Measurements from ENCODE around the gene TSC22D4.
"Not testable (repeated sequence)": the region's sequence is repeated elsewhere in the genome, so short reads cannot be mapped to it uniquely, and the experiment has no call there.

The TSC22D4 gene

DNA sequence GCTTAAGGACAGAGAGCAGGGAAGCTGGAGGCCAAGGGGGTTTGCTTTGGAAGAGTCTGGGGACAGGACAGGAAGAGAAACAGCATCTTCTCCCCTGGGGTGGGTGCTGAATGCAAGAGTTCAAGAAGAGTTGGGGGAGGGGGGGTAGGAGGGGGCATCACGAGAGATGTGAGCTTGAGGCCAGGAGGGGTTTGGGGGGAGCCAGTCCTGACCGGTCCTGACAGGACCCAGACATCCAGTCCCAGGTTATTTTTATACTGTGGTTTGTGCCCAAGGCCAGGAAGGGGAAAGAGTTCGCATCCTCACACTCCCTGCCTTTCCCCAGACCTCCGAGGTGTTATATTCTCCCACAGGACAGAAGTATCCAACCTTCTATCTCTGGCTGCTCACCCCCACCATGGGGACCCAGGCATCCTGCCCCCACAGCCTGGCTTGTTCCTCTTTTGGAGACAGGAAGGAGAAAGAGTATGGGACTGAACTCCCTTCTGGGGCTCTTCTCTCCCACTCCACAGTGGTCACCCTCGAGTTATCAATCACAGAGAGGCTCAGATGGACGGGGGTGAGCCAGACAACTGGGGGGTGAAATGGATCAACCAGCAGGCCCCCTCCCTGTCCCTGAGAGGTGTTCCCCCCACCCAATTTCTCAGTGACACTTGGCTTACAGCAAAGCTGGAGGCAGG lies 2.8 kb downstream of the TSC22D4 start:
- FAIRE-seq (no peak), DNase-seq (ENCODE audit: extremely low spot score, insufficient read length, low read depth) (no peak)

DNA sequence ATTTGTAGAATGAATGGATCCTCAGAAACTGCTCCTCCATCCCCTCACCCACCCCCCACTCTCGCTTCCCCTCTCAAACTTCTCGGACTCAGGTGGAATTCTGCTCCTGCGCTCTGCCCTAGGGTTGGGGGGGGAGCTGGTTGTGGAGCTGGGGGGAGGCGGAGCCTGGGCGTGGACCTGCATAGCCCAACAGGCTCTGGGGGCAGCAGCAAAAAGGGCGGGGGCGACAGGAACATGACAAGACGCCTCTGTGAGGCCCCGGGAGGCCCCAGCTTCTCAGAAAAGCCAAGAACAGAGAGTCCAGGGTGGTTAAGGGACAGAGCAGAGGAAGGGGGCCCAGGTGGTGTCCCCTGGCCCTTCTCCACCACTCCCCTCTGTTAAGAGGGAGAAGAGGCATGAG lies 3.5 kb downstream of the TSC22D4 start:
- DNase-seq (ENCODE audit: extremely low spot score, insufficient read length, low read depth) (no peak), FAIRE-seq (no peak)

DNA sequence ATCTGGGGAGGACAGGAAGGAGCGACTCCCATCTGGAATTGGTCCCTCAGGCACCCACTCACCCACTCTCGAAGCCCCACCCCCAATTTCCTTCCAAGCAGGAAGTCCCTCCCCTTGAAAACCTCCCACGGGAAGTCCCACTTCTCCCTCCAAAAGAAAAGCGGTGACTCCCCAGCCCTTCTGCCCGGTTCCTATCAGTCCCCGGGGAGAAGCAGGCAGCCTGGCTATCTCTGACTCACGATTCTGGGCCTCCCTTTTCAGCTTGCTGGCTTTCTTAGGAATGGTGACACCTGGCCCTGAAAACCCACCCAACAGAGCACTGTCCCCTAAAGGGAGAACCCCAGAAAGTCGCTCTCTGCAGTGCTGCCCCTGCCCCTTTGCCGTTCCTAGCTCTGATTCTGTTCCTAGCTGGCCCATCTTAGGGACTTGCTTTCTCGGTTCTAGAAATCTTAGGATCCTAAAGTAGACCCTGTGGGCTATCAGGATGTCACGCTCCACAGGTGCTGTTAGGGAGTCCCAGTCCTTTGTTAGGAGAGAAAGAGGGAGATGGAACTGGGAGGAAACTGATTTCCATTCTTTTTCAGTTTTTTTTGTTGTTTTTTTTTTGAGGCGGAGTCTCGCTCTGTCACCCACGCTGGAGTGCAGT lies 6.0 kb downstream of the TSC22D4 start:
- DNase-seq (ENCODE audit: extremely low spot score, insufficient read length, low read depth) (no peak), FAIRE-seq (no peak)

DNA sequence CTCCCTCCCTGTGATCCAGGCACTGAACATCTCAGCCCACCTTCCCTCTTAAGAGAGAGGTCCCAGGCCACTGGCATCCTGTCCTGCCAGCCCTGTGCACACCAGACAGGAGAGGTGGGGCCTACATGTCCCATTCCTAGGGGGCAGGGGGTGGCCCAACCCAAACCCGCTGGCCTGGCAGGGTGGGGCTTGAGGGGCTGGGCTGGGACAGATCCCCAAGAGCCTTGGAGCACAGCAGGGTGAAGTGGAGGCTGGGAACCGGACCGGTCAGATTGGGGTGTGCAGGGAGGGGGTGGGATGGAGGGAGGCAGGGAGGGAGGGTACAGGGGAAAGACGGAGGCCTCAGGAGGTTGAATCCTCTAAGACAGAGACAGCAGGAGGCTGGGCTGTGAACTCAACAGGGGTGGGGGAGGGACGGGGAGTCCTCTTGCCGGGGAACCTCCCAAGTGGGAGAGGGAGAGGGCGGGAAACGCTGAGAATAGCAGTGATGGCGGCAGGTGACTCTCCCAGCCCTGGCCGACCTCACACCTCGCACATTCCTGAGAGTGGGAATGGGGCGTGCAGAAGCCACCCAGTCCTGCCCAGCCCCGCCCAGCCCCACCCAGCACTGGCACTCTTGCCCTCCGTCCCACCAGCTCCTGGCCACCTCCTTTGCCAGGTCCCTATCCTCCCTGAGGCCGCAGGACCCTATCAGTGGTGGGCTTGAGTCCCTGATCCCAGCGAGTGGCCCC lies 6.7 kb downstream of the TSC22D4 start:
- FAIRE-seq: no peak
- DNase-seq (ENCODE audit: extremely low spot score, insufficient read length, low read depth): no peak

DNA sequence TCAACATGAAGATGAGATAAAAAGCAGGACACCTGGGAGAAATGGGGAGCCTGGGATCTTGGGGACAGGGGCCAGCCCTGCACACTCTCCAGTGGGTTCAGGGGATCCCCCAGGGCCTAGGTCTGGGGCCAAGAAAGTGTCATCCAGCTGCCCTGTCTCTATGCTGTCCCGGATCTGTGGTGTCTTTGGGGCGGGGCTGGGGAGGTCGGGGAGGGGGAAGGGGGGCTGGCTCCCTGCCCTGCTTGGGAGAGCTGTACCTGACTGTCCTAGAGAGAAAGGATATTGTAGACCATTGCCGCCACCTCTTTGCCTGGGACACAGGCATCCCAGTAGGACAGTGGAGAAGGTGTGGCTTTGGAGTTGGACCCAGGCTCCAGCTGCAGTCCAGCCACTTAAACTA lies 8.0 kb downstream of the TSC22D4 start:
- DNase-seq (ENCODE audit: extremely low spot score, insufficient read length, low read depth): no peak
- FAIRE-seq: no peak

DNA sequence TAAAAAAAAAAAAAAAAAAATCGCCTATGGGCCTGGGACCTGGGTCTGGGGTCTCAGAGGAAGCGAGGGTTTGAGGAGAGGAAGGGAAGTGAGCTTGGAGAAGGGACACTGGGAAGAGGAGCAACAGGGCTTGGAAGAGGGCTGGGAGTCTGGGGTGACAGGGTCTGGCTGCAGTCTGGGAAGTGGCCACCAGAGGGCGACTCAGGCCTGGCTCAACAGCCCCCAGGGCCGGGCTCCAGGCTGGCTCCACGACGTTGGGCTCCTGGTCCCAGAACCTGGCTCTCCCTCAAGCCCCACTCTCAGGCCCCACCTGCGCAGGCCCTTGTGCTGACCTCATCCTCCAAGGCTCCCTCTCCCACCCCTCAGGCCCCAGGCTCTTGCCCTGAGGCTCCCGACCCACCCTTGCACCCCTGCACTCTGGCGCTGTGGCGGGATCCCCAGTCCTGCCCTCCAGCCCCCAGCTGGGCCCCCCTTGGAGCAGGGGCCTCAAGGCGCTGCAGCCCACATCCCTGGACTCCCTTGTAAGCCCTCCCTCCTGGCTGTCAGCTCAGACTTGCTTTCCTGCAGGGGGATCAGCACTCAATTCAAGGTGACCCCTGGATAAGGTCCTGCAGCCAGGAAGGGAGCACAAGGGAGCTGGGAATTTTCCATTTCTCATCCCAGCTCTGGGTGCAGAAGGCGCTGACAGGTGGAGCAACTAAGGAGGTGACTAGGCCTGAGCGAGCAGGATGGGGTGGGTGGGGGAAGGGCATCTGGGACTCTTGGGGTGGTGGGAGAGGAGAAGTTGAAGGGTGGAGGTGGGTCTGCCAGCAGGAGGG lies 9.6 kb downstream of the TSC22D4 start:
- DNase-seq (ENCODE audit: extremely low spot score, insufficient read length, low read depth) (peak; percentile 79), FAIRE-seq (peak; percentile 79)

DNA sequence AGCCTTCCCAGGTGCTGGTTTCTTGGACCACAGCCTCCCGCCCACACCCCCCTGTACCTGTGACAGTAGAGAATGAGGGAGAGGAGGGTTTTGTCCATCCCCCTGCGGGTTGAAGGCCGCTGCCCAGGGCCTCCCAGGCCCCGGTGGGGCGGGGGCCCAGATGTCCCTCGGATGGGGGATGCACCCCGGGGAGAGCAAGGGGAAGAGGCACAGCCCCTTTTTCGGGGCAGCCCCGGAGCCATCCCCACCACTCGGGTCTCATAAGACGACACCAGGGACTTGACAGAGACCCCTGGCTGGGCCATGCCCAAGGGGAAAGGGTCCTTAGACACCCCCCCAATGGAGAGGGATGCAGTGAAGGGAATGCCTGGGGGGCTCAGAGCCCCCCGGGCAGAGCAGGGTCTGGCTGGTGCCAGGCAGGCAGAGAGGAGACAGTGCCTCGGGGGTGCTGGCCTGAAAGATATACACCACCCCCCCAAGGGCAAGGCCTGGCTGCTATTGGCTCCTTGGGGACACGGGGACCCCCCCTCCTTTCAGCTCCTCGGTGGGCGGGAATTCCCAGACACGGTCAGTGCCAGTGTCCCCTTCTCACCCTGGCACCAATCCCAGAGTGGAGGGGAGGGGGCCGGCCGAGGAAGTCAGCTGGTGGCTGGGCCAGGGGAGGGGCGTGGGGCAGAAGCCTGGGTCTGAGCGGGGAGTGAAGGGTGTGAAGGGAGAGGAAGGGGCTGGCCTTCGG lies 11.2 kb downstream of the TSC22D4 start:
- DNase-seq (ENCODE audit: extremely low spot score, insufficient read length, low read depth): no peak
- no peak for FAIRE-seq

DNA sequence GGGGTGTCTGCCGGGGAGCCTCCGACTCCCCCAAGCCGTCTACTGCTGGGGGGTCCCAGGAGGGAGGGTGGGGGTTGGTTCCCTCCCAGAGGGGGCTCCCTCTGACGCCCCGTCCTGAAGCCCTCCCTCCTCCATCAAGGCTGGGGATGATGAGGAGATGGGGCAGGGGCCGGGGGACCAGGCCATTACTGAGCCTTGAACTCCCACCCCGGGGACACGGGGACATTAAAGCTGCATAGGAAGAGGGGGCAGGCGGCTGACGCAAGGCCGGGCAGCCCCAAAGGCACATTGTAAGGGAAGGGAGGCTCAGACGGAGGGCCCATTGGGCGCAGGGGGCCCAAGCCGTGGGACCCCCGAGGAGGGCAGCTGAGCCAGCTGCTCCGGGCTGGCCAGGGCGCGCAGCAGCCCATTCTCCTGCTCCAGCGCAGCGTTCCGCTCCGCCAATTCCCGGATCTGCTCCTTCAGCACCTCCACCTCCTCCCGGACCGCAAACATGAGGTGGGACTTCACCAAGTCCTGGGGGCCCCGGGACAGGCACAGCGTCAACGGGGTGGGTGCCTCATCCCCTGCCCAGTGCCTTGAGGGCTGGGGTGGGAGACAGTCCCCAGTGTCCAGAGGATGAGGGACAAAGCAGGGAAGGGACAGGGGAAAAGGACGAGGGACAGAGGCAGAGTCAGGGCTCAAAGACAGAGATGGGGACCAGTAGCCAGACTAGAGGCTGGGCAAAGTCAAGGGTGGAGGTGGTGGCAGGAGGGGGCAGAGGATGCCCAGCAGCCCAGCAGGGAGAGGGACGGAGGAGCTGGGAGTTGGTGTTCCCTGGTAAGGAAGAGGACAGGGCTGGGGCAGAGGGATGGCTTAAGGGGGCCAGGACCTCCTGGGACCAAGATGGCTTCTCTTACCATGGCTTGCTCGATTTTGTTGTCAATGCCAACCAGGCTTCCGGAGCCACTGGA lies 12.1 kb downstream of the TSC22D4 start:
- FAIRE-seq (no peak), DNase-seq (ENCODE audit: extremely low spot score, insufficient read length, low read depth) (no peak)

DNA sequence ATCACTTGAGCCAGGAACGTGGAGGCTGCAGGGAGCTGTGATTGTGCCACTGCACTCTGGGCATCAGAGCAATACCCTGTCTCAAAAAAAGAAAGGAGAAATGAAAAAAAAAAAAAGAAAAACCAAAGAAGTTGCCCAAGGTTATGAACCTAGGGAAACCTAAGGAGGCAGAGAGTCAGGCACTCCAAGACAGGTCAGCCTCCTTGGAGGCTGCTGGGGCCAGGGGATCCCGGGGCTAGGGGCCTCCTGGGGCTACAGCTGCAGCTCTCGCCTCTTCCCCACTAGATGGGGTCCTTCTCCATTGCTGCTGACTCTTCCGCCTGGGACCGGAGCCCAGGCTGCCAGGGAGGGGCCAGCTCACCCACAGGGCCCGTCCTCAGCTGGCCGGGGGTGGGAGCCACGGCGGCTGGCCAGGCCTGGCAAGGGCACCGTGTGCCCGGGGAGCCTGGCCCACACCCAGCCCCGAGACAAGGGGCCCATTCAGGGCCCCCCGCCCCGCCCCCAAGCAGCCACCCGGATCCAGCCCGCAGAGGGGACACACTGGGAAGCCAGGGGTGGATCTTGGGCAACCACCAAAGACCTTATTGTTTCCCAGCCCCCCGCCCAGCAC lies 13.2 kb downstream of the TSC22D4 start:
- FAIRE-seq: no peak
- DNase-seq (ENCODE audit: extremely low spot score, insufficient read length, low read depth): no peak

DNA sequence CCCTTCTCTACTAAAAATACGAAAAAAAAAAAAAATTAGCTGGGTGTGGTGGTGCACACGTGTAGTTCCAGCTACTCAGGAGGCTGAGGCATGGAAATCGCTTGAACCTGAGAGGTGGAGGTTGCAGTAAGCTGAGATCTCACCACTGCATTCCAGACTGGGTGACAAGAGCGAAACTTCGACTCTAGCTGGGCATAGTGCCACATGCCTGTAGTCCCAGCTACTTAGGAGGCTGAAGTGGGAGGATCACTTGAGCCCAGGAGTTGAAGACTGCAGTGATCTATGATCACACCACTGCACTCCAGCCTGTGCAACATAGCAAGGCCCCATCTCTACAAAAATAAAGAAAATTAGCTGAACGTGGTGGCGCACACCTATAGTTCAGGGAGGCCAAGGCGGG lies 13.7 kb downstream of the TSC22D4 start:
- DNase-seq (ENCODE audit: extremely low spot score, insufficient read length, low read depth) (no peak), FAIRE-seq (no peak)

DNA sequence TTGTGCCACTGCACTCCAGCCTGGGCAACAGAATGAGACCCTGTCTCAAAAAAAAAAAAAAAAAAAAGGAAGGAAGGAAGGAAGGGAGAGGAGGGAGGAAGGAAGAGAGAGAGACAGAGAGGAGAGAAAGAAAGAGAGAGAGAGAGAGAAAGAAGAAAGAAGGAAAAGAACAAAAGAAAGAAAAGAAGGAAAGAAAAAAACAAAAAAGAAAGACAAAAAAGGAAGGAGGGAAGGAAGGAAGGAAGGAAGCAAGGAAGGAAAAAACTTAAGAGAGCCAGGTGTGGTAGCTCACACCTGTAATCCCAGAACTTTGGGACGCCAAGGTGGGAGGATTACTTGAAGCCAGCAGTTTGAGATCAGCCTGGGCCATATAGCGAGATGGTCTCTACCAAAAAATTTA lies 14.2 kb downstream of the TSC22D4 start:
- DNase-seq (ENCODE audit: extremely low spot score, insufficient read length, low read depth) (no peak), FAIRE-seq (no peak)

DNA sequence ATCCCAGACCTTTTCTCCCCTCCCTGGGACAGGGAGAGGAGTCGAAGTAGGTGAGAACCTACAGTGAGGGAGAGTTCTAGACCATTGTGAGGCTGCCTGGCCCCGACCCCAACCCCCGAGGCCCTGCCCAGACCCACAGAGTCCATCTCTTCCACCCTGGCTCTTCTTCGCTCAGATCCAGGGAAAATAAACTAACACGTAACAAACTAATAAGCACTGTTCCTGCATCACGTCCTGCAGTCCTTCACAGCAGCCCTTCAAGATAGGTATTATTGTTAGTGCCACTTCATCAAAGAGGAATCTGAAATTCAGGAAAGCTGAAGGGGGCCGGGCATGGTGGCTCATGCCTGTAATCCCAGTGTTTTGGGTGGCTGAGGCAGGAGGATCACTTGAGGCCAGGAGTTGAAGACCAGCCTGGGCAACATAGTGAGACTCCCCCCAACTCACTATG lies 14.8 kb downstream of the TSC22D4 start, which contains the start of gene SPACDR:
Gene SPACDR, minus strand, starts transcription at position 51 of the 451 bp plus-strand sequence. CDS start 235 bp downstream, outside the sequence.
- DNase-seq (ENCODE audit: extremely low spot score, insufficient read length, low read depth) (no peak), FAIRE-seq (no peak)

DNA sequence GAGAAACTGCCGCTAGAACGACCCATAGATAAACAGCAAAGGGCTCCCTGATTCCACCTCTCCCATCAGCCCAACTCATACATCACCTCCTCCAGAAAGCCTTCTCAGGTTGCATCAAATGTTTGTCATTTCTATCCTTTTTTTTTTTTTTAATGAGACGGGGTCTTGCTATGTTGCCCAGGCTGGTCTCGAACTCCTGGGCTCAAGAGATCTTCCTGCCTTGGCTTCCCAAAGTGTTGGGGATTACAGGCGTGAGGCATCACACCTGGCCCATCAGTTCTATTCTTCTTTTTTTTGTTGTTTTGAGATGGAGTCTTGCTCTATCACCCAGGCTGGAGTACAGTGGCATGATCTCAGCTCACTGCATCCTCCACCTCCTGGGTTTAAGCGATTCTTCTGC lies 22.0 kb downstream of the TSC22D4 start:
- FAIRE-seq (no peak), DNase-seq (ENCODE audit: extremely low spot score, insufficient read length, low read depth) (no peak)

DNA sequence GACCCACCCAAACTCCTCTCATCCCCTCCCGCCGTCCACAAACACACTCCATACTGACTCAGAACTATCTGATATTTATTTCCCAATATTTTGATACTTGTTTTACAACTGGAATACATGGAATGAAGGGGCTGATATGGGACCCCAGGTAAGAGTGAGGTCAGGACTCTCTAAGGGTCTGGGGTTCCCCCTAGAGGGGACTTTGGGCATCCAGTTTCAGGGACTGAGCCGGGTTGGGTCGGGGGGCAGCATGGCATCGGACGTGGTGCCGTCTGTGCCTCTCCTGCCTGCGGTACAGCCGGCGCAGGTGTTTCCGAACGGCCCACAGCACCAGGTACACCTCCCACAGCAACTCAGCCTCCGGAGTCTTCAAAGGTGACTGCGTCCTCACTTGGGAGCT lies 22.5 kb downstream of the TSC22D4 start:
- no peak for FAIRE-seq
- DNase-seq (ENCODE audit: extremely low spot score, insufficient read length, low read depth): no peak

DNA sequence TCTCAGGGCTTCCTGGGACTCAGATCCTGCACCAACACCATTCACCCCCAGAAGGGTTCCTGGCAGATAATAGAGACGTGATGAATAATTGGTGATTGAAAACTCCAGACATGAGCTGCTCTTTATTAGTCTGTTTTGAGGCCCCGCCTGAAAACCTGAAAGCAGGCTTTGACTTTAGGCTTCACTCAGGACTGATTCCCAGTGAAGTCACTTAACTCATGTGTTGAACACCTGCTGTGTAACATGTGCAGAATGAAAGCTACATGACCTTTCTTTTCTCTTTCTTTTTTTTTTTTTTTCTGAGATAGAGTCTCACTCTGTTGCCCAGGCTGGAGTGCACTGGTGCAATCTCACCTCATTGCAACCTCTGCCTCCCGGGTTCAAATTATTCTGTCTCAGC lies 23.8 kb downstream of the TSC22D4 start:
- FAIRE-seq (no peak), DNase-seq (ENCODE audit: extremely low spot score, insufficient read length, low read depth) (no peak)

DNA sequence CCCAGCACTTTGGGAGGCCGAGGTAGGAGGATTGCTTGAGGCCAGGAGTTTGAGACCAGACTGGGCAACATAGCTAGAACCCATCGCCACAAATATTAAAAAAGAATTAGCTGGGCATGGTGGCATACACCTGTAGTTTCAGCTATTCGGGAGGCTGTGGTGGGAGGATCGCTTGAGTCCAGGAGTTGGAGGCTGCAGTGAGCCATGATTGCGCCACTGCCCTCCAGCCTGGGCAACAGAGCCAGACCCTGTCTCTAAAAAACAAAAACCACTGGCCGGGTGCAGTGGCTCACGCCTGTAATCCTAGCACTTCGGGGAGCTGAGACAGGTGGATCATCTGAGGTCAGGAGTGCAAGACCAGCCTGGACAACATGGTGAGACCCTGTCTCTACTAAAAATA lies 25.2 kb downstream of the TSC22D4 start:
- DNase-seq (ENCODE audit: extremely low spot score, insufficient read length, low read depth); FAIRE-seq: not testable (repeated sequence)

DNA sequence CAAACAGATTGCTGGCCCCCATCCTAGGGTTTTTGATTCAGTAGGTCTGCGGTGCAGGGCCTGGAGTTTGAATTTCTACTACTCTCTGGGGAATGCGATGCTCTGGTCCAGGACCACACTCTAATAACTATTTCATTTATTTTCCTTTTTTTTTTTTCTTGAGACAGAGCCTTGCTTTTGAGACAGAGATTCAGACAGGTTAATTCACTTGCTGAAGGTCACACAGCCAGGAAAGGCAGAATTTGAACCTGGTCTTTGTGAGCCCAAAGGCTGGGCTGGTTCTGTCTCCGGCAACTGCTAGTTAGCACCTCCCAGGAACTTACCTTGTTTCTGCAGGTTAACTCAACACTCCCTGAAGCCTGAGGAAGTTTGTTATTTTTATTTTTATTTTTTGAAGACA lies 26.5 kb downstream of the TSC22D4 start:
- FAIRE-seq: no peak

DNA sequence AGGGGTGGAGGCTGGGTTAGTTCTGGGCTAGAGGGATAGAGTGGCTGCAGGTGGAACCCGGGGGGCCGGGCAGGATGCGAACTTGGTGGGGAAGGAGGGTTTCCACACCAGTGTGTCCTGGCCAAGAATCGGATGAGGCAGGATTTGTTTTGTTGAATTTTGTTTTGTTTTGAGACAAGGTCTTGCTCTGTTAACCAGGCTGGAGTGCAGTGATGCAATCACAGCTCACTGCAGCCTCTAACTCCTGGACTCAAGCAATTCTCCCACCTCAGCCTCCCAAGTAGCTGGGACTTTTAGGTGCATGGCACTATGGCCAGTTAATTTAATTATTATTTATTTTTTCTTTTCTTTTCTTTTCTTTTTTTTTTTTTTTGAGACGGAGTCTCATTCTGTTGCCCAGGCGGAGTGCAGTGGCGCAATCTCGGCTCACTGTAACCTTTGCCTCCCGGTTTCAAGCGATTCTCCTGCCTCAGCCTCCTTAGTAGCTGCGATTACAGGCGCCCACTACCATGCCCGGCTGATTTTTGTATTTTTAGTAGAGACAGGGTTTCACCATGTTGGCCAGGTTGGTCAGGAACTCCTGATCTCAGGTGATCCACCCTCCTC lies 29.7 kb downstream of the TSC22D4 start:
- DNase-seq (ENCODE audit: extremely low spot score, insufficient read length, low read depth) (no peak), FAIRE-seq (no peak)

More for the DNA sequence above, 26.5 kb downstream of the TSC22D4 start:
- no peak for DNase-seq (ENCODE audit: extremely low spot score, insufficient read length, low read depth)

Measured in GM18507 (cell line).